ENCODE data around the gene CNTN6.
"Not testable (repeated sequence)": the region's sequence is repeated elsewhere in the genome, so short reads cannot be mapped to it uniquely, and the experiment has no call there.

Gene CNTN6

DNA sequence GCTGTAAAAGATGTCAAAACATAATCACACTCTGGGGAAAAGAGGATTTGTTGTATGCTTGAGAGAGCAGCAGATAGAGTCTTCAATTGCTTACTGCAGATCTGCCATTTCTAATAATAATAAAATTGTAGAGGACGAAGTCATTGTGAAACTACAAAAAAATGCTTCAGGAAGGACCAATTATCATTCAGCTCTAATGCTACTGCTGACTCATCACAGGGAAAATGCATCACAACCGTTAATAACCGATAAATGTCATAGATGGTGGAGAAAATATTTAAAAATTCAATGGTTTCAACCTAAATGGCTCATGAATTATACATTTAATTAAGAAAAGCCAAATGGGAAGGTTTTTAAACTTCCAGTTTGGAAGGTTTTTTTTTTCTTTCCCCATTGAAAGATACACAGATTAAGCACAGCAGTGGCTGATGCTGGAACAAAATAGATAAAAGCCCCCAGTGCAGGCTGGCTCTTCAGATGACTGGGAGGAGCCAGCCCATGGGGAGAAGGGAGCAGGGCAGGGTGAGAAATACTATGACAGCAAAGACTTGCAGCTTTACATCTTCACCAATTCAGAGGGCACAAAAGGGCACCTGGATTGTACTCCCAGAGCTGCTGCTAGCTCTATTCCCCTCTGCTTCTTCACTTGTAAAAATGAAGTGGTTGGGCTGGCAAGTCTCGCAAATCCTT lies 196.1 kb downstream of the CNTN6 start:
- DNase-seq, result no peak

- DNase-seq, result no peak
These were observed 199.8 kb downstream of the CNTN6 start for GRCh38 chr3:1292571-1293071.

DNA sequence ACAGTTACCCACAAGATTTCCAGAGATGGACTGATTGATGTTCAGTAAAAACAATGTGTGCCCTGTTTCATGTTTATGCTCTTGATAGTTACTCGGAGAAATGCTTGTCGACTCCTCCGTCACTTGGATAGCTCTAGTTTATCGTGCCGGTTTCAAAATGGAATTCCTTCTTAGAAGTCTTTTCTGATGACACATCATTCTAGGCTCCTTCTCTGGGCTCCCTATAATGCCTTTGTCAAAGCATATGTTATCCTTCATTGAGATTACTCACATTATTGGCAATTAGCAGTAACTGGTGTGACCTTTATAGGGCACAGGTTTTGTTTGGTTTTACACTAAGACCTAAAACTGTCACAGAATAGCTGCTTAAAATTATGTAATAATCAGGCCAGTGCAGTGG lies 201.8 kb downstream of the CNTN6 start:
- no peak for DNase-seq

GRCh38 chr3:1318296-1319005 lies 225.6 kb downstream of the CNTN6 start:
- DNase-seq, result no peak

DNA sequence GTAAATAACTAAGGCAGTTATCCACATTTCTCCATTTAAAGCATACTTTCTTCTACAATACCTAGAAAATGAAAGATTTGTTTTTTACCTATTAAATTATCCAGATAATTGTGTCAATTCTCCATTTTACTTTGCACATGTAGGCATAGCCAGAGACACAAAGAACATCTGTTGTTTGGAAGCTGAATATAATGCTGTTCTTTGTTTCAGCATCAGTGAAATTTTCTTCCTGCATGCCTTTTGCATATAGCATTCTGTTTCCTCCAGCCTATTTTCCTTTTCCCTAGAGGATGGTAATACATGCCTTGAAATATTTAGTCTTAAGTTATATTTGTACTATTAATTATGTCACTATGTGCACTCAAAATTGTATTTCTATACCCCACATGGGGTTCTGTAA lies 233.7 kb downstream of the CNTN6 start:
- no peak for DNase-seq

DNA sequence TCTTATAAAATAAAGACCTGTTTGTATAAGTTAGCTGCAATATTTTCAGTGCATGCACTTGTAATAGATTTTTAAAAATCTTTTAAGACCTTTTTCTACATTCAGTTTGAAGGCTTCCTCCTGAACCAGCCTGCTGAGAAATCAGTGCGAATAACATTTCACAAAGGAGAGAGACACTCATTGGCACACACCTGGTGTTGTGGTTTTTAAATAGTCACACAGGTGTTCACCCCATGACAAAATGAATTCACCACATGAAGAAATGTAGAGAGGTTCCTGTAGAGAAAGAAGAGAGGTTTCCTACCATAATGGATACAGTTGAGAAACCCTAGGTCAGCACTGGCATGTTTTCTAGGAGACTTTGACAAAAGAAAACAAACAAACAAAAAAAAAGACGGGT lies 237.3 kb downstream of the CNTN6 start:
- no peak for DNase-seq

- peak in 1 of 2 experiments; percentile 18 for DNase-seq
These were observed 253.6 kb downstream of the CNTN6 start for GRCh38 chr3:1346386-1346785.

- no peak for DNase-seq
These were observed 255.7 kb downstream of the CNTN6 start for GRCh38 chr3:1348547-1348946.

DNA sequence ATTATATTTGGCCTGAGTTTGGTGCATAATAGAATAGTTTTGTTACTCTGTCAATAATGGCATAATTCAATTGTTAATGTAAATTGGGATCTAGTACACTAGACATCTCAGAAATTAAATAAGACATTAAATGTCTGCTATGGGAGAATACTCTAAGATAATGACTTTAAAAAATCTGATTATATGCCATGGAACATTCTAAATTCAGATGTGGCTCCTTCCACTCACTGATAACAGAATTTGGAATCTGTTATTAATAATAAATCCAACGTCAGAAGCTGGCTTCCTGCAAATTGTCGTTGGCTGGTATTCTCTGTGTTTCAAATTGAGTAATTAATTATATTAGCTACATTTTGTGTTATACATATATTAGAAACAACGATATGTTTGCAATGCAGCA lies 258.1 kb downstream of the CNTN6 start:
- no peak for DNase-seq

DNA sequence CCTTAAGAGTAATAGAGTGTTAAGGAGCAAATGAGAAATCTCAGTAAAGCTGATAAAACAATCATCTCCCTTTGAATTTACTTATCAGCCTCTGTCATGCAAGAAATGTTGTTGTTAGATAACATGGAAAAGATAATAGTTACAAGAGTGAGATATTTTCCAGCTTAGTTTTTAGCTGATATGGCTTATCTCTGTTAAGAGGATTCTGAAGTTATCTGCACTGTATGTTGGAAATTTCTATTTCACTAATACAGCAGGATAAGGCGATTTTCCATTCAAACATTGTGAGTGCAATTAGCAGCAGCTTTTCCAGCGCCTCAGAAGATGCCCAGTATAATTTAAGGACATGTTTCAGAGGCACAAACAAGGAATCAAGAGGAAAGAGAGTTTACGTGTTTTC lies 262.9 kb downstream of the CNTN6 start:
- no peak for DNase-seq

GRCh38 chr3:1356101-1356500 lies 263.3 kb downstream of the CNTN6 start:
- no peak for DNase-seq

- DNase-seq, result no peak
These were observed 272.7 kb downstream of the CNTN6 start for GRCh38 chr3:1365528-1365927.

DNA sequence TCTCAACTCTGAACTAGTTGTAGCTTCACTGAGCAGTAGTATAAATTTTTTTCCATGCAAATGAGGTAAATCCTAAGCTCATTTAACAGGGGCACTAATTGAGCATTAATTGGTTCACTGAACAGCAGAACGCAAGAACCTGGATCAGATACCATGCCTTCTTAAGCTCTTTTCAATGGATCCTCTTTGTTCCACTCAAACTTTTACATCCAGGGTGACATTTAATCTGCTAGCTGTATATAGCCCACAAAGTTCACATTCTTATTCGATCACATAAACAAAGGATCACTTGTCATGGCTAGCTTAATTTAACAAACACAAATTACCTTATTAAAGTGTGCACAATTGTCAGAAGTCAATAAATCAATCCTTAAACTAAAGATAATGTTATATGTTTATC lies 281.6 kb downstream of the CNTN6 start:
- no peak for DNase-seq

GRCh38 chr3:1375145-1375544 lies 282.3 kb downstream of the CNTN6 start:
- no peak for DNase-seq

GRCh38 chr3:1380926-1381646 lies 288.3 kb downstream of the CNTN6 start:
- no peak for DNase-seq

- DNase-seq, result no peak
These were observed 288.8 kb downstream of the CNTN6 start for GRCh38 chr3:1381647-1382036.

- DNase-seq, result not testable (repeated sequence)
These were observed 294.6 kb downstream of the CNTN6 start for GRCh38 chr3:1387396-1387905.

DNA sequence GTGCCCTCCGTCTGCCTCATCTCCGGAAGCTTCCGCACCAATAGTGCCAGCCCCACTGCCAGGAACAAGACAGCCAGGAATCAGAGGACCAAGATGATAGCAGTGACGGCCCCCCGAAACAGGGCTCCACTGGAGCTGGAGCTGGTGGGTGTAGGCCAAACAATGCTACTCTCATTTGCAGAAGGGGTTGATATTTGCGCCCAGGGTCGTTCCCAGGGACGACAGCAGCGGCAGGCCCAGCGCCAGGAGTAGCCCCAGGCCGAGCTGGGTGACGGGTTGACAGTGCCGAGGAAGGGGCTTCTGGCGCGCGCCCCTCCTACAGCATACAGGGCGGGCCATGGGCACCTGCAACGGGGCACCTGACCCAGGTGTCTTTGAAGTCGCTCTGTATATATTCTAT lies 301.4 kb downstream of the CNTN6 start:
- no peak for DNase-seq

DNA sequence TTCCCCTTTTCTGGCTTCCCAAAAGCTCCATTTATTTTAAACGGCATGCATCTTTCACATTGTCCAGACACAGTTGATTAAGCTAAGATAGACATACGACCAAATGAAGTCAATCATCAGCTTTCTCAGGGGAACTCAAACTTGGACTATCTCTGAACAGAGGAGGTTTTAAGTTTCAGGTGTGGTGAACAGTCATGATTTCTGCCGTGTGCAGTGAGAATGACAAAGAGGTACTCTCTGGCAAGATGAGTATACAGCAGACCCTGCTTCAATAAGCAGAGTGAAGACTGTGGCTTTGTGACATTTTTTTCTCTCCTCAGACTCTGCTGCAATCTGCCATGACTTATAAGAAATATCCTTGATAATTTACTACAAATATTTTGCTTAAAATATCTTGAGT lies 307.7 kb downstream of the CNTN6 start:
- DNase-seq, result no peak

DNA sequence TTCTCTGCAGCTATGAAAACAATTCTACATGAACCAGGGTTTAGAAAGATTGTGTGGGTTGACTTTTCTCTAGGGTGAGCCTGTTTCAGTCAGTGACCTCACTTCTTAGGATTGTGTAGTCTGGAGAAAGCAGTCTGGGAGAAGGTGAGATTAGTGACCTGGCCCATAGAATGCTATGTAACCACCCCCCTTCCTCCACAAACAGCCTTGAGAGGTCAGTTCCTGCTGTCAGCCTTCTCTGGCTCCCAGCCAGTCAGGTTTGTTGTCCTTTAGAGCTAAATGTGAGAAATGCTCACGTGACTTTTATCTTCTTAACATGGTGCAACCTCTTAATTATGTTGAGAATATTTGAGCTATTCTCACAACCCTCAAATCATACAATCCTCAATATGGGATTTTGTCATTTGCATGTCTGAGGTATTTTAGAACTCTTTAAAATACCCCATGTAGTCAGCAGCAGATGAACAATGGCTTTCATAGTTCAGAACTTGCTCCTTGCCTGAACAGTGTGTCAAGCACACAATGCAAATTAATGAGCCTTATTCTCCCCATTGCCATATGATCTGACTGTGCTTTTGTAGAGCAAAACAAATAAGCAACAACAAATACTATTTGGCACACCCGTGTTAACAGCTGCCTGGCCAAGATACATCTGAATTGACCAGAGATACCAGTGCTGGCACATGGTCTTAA lies 311.6 kb downstream of the CNTN6 start:
- no peak for DNase-seq

DNA sequence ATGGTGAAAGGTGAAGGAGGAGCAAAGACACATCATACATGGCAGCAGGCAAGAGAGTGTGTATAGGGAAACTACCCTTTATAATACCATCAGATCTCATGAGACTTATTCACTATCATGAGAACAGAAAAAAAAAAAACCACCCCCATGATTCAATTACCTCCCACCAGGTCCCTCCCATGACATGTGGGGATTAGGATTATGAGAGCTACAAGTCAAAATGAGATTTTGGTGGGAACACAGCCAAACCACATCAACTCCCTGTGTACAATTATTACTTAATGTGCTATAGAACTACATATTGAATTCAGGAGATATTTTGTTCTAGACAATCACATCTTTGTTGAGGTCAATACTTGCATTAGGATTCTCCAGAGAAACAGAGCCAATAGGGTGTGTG lies 313.4 kb downstream of the CNTN6 start:
- DNase-seq, result peak in 1 of 2 experiments; percentile 4

- no peak for DNase-seq
These were observed 328.8 kb downstream of the CNTN6 start for GRCh38 chr3:1421577-1421976.

DNA sequence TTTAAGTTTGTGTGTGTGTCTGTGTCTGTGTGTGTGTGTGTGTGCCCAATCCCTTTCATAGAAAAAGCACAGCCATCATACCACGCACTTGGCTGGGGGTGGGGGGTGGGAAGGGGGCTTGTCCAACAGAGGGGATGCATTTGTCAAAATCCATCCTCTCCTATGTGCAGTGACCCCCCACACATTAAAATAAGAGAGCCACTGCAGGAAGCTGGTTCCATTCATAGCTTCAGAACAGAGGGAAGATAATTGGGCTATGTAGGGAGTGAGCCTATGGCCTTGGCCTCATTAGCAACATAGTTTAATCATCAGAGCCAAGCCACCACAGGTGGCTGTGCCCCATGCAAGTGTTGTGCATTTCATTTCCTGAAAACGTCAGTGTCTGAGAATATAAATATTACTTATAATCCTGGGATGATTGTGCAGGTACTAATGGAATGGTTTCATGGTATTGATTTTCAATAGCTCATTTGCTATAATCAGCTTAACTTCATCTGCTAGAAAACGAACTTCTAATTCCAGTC lies 330.8 kb downstream of the CNTN6 start:
- DNase-seq, result no peak

Data from NCI-H524 (cell line).